HL-60 (cell line): ENCODE results near the gene NEIL1.

ENCODE experiments used
- CTCF ChIP-seq: IDR thresholded peaks from one replicate; pipeline ENCODE4 v1.5.1; 2011; ENCODE audit warnings: low read length, control low read depth, inconsistent platforms; ENCODE audit not compliant: insufficient read depth
- GABPA ChIP-seq: IDR thresholded peaks from 2 replicates; pipeline ENCODE4 v1.6.1; 2012; ENCODE audit warnings: low read depth
- POLR2AphosphoS5 ChIP-seq: IDR thresholded peaks from 2 replicates; pipeline ENCODE4 v1.6.1; 2012; ENCODE audit warnings: low read depth
- REST ChIP-seq: IDR thresholded peaks from 2 replicates; pipeline ENCODE4 v1.6.1; 2012; ENCODE audit warnings: low read depth; ENCODE audit not compliant: insufficient replicate concordance

GRCh38 chr15:75389791-75390382, 43.0 kb downstream of the NEIL1 start:
- TF ChIP-seq CTCF (no peak), POLR2AphosphoS5 (no peak), GABPA (no peak), REST (no peak)
